HG03175 (cell line): ENCODE data around the gene ARIH2.

Experiments used
- ATAC-seq: cut with Tn5 transposase; IDR thresholded peaks from one replicate; pipeline ENCODE4 v1.9.1; 2021; ENCODE audit warnings: mild to moderate bottlenecking, moderate library complexity; ENCODE audit not compliant: unreplicated experiment

The ARIH2 gene

GRCh38 chr3:49030321-49030720 lies 111.7 kb downstream of the ARIH2 start:
- ATAC-seq = no peak

- ATAC-seq = no peak
Observed at GRCh38 chr3:49032646-49033304, 114.1 kb downstream of the ARIH2 start.

GRCh38 chr3:49034650-49035049 lies 116.0 kb downstream of the ARIH2 start:
- ATAC-seq = no peak

GRCh38 chr3:49035281-49035680 lies 116.6 kb downstream of the ARIH2 start:
- ATAC-seq = no peak
